Eye (tissue), 1 donor: ENCODE measurements around the gene SLC22A4.

Experiments
- DNase-seq: peaks from one replicate; pipeline ENCODE4 v3.0.0-alpha.2; 2015

Gene SLC22A4

DNA sequence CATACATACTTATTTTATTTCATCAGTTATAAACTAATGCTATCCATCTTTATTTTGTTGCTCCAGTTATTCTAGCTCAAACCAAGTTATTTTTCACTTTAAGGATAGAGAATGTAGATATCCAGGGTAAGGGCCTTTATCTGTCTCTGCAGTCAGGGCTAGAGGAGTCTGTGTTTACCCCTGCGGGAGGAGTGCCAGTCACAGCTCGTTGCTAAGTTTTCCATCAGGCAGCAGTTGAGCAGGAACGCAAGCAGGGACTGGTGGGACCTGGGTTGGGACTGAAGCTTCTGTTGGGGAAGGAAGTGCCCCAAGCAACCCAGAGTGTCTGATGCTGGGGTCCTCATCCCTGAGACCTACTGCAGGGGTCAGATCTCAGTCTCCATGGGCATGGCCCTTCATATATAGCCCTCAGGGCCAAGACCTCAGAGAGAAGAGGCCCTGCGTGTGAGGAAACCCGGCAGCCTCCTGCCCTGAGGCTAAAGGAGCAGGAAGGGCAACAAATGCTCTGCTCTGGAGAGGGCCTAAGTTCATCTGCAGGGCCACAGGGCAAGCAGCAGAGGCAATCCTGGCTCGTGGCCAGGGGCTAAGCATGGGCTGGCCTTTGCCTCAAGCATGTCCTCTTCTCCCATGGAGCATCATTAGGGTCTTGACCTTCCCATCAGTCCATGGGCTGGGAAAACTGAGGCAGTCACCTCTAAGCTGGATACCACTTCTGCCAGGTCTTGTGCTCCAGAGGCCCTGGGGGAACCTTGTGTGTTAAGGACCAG, 6.6 kb downstream of the SLC22A4 start:
- peak; percentile 24 for DNase-seq

DNA sequence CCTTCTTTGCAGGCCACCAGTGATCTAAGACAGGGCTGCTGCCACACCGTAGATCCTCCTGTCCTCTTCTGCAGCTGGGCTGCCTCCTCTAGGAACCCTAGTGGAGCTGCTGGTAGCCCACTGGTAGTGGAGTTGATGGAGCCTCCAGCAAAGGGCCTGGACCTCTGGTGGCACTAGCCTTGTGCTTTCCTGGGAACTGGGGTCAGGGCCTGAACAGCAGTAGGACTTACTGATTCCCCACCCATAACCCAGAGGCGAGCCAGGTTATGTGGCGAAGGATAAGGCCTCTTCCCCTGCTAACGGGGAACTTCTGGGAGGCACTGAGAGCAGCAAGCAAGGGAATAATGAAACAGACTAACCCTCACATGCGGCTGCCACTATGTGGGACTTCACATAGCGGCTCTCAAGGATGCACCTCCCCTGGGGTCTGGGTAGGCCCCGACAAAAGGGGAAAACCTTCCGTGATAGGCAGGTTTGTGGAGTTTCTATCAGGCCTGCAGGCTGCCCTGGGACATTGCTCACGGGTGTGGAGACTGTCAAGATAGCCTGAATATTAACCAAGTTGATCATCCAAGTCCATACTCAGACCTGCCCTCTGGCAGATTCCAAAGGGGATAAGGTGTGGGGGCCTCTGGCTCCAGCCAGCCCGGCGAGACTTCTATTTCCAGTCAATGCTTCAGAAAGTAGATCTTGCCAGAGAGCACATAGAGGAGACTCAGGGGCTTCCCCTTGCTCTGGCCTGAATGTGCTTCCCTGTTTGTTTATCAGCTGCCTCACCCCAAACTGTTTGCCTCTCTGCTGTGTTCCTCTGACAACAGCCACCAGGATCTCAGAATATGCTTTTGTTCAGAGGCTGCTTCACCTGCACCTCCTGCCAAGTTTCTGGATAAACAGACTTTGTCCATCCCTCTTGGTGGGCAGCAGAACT, 7.4 kb downstream of the SLC22A4 start:
- DNase-seq: no peak

DNA sequence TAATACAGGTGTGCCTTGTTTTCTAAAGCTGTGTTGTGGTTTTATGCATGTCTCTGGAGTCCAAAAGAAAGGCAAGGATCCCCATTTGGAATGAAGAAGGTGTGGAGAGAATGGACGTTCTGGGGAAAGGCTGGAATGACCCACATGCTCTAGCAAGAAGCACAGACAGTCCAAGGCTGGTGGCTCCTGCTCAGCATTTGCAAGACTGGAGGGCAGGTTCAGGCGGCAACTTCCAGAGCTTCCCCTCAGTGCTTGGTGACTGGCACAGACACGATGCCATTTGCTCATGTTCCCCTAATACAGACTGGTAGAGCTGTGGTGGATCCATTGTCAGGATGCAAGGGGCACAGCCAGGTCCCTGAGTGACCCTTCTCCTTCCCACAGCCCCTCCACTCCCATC, 8.2 kb downstream of the SLC22A4 start:
- no peak for DNase-seq

DNA sequence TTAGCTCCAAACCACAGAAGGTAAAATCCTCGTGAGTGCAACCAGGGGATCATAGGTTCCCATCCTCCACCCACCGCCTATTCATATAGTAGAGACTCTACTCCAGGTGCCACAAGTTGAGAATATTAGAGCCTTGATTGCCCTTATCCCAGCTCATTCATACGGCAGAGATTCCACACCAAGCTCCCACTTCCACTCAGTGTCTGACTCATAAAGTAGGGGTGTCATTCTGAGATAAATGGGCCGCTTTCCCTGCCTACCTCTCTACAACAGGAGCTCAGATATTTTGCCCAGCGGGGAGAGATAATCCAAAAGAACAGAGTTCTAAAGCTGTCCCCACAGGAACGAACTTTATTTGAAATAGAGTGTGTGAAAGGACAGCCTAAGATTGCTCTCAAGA, 9.4 kb downstream of the SLC22A4 start:
- no peak for DNase-seq

DNA sequence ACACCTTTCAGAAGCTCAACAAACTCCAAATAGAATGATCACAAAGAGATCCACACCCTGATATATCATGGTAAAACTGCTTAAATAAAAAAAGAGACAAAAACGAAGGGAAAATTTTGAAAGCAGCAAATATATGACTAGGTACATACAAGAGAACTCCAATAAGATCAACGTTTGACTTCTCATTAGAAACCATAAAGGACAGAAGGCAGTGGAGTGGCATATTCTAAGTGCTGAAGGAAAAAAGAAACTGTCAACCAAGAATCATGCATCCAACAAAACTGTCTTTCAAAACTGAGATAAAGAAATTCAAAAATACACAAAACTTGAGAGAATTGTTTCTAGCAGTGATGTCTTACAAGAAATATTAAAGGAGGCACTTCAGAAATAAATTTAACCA, 11.2 kb downstream of the SLC22A4 start:
- DNase-seq: no peak

DNA sequence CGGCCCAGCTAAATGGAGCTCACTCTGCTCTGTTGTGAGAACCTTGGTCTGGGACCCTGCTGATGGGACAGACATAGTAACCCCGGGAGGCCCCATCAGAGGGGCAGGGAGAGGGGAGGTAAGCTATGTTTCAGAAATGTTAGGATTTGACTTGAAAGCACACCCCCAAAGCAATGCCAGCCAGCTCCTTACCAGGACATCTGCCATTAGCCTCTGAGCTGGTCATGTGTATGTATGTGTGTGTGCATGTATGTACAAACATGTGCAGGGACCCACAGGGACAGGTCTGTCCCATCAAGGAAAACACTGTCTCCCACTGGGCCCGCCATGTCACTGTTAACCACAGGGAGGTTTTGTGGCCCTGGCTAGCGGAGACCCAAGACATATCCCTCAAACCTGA, 14.5 kb downstream of the SLC22A4 start:
- no peak for DNase-seq

DNA sequence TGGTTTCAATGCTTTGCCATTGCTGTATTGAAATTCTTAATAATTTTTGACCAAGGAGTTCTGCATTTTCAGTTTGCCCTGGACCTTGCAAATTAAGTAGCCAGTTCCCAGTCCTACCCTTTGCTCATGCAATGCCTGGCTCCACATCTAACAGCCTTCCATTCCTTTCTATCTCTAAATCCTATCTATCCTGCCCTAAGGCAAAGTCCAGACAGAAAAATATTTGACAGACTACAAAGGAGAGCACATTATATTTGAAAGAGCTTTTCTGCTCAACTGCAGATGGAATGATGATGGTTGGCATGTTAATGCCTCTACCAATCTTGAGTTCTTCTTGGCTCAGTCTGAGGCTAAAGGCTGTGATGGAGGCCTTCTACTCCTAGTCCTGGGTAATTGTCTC, 15.5 kb downstream of the SLC22A4 start:
- DNase-seq: no peak

DNA sequence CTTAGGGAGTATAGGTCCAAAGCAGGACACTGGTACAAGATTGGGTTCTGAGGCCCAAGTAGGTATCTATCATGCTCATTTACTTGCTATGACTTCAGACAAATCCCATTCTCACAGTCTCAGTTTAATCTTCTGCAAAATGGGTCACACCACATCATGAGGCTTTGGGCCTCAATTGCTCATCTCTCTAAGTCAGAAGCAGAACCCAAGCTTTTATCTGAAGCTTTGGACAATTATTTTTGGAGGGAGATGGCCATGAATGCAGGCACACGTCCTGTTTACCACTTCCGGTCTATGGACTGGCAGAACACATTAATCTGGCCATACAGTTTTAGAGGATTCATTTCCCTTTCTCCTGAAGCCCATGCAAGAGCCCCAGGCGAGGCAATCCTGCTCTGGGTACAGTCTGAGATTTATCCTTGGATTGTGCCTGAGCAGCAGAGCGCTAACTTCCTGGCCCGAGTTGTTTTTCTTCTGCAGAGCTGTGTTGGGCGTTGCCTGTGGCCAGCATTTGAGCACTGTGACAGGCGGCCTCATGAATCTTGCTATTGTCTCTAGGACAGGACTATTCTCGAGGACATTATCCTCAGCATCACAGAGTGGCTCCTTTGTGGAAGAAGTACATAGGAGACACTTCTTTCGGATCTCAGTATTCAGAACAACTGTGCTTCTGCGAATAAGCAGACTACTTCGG, 16.1 kb downstream of the SLC22A4 start:
- DNase-seq: no peak

DNA sequence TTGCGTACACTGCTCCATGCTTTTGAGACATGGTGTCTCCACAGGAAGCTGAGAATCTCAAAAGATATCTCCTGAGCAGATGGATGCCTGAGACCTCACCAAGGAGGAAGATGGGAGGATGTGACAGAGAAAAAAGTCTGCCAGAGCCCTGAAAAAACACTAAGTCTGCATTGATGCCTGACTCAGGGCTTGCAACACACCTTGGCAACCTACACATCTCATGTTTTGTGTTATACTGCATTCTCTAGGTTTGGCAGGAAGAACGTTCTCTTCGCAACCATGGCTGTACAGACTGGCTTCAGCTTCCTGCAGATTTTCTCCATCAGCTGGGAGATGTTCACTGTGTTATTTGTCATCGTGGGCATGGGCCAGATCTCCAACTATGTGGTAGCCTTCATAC, 19.2 kb downstream of the SLC22A4 start:
- no peak for DNase-seq

DNA sequence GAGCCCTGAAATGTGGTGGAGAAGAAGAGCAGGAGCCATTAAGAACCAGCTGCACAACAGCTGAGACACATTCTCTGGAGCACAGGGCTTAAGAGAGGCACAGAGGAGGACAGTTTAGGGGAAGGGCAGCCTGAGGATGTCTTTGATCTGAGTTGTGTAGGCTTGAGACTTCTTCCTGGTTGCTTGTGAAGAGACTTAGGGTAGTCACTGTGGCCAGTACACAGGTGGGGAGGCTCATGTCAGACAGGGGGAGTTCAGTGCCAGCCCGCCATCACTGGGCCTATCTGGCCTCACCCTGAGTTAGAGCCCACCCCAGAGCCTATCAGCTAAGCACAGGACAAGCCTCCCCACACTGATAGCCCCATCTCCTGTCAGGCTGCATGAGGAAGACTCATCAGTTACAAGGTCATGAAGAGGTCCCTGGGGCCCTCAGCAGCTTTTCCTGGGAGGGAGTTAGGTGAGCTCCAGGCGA, 19.8 kb downstream of the SLC22A4 start:
- no peak for DNase-seq

DNA sequence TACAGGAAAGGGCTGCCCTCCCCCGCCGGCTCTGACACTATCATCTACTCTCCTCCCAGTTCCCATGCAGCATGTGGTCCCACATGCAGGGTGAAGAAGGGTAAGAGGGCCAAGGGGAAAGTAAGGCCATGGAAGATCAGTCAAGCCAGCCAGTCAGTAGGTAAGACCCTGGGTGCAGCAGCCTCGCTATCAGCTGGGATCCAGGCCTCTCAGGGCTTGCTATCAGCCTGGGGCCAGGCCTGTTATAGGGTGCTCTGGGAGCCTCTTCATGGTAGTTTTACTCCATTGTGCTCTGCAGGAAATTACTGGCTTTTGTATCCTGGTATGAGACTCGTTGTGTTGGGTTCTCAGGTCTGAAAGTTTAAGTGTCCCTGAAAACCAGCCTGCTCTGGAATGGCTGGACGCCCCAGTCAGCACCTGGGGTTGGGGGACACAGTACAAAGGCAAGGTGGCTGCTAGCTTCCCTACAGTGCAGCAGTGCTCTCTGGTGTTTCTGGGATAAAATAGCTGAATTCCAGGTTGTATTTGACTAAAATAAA, 21.4 kb downstream of the SLC22A4 start:
- no peak for DNase-seq

DNA sequence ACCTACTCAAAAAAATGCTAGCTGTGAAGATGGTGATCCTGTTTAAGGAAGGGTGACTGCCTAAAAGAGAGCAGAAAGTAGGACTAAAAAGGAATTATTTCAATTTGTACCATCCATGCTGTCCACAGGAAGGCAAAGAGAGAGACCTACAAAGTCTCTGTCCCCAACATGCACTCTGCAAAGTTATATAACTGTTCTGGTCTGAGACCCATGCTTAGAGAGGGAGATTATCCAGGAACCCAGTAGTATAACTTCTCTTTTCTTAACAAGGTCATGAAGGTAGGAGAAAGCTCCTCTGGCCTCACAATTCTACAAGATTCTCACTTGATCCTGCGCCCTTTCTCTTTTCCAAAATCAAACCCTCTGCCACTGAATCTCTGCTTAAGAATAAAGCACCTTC, 25.8 kb downstream of the SLC22A4 start:
- DNase-seq: no peak

DNA sequence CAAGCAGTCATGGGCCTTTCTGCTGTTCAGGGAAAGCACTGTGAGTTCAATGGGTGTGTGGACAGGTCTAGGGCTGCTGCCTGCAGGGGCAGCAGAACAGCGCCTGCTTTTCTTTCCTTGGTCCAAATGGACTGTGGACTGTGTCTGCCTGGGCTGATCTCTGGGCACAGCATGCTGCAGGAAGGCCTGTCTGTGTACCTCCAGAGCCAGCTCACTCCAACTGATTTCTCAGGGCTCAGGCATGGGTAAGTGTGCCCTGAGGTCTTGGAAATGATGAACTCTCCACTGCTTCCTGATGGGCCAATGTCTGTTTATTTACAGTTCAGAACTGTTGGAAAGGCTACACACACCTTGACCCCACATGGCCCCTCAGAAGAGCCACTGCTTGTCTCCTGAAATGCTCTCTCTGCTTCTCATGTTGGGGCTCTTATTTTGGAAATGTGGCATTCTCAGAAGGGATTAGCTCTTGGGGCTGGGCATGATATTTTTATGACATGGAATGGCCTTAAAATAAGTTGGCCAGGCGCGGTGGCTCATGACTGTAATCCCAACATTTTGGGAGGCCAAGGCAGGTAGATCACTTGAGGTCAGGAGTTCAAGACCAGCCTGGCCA, 27.0 kb downstream of the SLC22A4 start:
- no peak for DNase-seq

DNA sequence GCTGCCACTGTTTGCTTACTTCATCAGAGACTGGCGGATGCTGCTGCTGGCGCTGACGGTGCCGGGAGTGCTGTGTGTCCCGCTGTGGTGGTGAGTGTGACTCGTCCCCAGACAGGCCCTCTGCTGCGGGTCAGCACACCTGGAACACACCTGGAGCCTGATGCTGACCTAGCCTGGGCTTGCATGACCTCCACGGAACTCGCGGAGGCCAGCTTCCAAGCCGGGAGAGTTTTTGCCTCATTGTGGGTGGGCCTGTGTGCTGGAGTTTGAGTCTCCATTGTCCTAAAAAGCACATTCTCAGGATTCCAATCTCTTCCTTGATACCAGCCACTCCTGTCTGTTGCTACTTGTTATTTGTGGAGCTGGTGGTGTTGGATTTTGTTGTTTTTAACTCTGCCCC, 28.1 kb downstream of the SLC22A4 start:
- peak; percentile 42 for DNase-seq

DNA sequence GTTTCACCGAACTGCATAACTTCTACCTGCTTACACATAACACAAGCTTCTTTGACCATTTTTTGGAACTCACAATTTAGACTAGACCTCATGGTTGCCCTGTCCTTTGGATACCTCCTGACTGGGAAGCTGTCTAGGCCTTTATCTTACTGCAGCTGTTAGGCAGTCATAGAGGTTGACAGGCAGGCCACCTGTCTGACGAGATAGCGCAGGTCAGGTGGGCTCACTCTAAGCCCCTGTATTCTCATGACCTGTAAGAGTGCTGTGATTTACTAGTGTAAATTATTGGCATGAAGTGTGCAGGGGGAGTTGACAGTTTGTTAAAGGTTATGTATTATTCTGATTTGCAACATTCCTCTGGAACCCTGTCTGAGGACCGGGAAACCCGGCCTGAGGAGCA, 29.0 kb downstream of the SLC22A4 start:
- DNase-seq: no peak

DNA sequence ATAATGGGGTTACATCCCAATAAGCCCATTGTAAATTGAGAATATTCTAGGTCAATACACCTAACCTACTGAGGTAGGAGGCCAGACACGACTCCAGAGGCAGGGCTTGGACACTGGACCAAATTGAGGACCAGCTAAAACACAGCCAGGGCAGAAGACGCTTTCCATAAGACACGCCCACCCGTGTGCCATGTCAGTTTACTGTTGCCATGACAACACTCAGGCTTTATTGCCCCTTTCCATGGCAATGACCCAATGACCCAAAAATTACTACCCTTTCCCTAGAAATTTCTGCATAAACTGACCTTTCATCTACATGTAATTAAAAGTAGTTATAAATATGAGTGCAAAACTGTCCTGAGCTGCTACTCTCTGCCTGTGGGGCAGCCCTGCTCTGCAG, 31.5 kb downstream of the SLC22A4 start:
- DNase-seq: peak; percentile 21

DNA sequence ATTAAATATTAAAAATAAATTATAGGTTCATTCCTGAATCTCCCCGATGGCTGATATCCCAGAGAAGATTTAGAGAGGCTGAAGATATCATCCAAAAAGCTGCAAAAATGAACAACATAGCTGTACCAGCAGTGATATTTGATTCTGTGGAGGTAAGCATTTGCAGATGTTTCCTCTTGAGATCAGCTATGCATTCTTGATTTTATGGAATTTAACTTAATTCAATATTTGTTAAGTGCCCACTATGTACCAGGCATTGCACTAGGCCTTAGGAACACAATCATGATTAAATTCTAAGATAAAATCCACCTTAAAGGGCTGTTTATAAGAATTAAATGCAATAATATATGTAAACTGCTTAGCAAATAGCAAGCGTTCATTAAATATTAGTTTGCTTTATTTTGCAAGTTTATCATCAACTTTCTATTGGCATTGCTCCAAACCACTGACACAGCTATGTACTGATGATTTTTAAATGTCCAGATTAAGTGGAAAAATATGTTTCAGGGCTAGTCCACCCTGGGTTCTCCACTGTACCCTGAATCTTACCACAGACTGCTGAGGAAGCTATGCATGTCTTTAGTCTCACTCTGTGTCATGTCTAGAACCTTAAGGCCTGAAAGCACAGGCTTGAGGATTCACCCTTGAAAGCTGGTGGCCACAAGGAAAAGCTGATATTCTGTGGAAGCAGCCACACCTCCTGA, 33.2 kb downstream of the SLC22A4 start:
- DNase-seq: peak; percentile 22

DNA sequence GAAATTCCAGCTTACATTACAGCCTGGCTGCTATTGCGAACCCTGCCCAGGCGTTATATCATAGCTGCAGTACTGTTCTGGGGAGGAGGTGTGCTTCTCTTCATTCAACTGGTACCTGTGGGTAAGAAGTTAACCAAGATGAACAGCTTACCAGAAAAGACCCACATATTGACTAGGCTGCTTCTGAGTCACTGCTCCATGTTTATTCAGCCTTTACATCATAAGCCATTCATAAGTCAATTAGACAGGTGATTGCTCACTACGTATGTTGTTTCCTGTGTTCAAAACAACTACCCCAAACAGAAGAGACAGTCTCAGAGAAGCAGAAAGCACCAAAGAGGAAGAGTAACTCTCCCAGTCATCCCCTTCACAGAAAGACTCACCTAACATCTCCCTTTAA, 40.6 kb downstream of the SLC22A4 start:
- no peak for DNase-seq

DNA sequence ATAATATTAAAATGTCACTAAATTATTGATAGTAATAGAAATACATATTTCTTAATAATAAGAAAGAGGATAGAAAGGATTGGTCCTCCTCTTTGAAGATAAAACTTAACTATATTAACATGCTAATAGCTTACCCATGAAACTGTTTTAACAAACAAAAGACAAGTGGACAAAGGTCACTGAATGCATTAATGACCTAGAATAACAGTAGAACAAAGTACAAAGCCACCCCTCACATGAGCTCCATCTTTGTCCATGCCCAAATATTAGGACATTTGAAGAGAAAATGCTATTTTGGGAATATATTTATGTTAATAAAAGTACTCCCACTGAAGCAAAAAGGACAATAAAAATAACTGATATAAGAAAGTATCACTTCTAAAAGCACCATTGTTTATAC, 41.2 kb downstream of the SLC22A4 start:
- DNase-seq: no peak

DNA sequence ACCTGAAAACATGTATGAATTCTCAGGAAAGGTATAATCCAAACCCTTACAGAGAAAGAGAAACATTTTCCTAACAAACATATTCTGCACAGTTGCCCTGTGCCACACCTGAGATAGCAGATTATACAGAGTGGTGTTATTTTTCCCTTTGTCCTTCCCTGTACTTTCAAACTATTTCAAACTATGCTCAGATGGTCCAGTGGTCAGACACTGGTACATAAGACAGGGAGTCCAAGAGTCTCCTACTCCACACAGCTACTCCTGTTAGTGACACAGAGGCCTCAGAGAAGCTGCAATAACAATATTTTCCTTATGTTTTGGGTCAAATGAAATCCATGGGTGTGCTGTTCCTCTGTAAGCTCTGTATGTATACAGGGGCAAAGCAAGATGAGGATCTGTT, 45.3 kb downstream of the SLC22A4 start:
- no peak for DNase-seq

DNA sequence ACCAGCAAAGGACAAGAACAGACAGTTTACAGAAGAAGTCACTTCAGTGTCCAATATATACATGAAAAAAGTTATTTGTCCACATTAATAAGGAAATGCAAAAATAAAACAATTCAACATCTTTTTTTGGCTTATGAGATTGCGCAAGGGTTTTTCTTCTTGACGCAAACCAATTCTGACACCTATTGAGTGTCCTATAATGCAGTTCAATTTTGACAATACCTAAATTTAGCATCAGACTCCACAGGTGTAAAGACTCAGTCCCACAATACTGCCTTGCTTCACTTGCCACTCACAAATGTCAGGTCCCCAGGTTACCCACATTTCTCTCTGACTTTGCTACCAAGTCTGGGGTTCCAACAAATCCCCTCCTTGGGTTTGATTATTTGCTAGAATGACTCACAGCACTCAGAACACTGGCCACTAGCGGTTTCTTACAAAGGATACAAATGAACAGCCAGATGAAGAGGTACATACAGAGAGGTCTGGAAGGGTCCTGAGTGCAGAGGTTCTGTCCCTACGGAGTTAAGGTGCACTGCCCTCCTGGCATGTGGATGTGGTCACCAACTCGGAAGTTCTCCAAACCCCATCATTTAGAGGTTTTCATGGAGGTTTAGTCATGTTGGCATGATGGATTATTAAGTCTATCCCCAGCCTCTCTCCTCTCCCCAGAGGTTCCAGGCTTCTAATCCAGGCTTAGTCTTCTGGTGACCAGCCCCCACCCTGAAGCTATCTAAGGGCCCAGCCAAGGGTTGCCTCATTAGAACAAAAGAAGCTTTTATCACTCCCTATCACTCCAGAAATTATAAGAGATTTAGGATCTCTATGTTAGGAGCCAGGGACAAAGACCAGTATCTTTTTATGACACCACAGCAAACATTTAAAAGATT, 48.3 kb downstream of the SLC22A4 start:
- DNase-seq: no peak
